ENCODE results near the gene DCC. TPM values are rescaled to one million over a fixed set of nuclear protein-coding genes. Genes with fewer than 3 reads are reported as not detected.

Gene DCC
- total and polyA plus RNA-seq, 2 donors (not counting 1 experiment from before 2014, with no cell fraction given): not detected

DNA sequence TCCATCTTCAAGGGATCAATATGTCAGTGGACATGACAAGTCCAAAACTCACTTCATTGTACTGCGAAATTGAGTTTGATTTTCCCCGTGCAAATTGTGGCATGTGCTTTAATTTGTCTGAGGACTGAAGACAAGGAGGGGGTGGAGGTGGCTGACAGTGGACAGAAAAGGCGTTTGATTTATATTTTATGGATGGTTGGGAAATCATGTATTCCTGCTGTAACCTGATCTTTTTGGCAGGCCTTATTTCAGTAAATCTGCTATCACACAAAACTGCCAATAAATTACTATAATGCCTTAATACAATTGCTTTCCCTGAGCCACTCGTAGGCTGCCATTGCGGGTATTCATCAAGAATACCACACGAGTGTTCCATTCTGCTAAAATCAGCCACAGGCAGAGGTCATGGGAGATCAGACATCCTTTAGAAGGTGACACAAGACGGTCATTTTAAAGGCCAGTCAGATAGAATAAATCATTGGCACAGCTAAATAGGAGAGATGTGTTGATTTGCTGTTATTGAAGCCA, 1164.0 kb downstream of the DCC start:
- POLR2A ChIA-PET: no interaction called here
- Mint-ChIP-seq H3K4me3 (no peak overlapping the region), H3K9me3 (ENCODE audit: insufficient read depth) (peaks cover 3% of the 10 kb centered on the region), H3K27ac (no peak overlapping the region), H3K27me3 (no peaks in the 10 kb centered on the region), H3K4me1 (no peaks in the 10 kb centered on the region)
- no peaks in the 10 kb centered on the region for H4K20me1 ChIP-seq (ENCODE audit: control insufficient read depth, insufficient read depth, low read length, poor library complexity, severe bottlenecking)
- H3K9ac ChIP-seq (ENCODE audit: low read length): no peak overlapping the region
- no peak for ATAC-seq (ENCODE audit: low read depth)
- no peak overlapping the region for H3K4me3 ChIP-seq (ENCODE audit: control extremely low read depth in 1 of 5, extremely low read depth in 1 of 5, insufficient read depth in 1 of 5, low read depth in 2 of 5, low read length in 4 of 5)
- no peaks in the 10 kb centered on the region for H3K27me3 ChIP-seq (replicated peaks in 1 of 4; ENCODE audit: control extremely low read depth in 1 of 4, control insufficient read depth in 3 of 4, insufficient read depth in 4 of 4, low read length in 3 of 4)
- WGBS (ENCODE audit: insufficient coverage): 88% methylated on average over 5 of the region's 7 CpGs
- H3K27ac ChIP-seq (ENCODE audit: low read length in 2 of 2): no peak overlapping the region
- intact Hi-C loops (cut with micrococcal nuclease): no loop called here
- no peaks in the 10 kb centered on the region for H3K36me3 ChIP-seq (replicated peaks in 1 of 2; ENCODE audit: control extremely low read depth in 1 of 2, control insufficient read depth in 1 of 2, extremely low read depth in 1 of 2, insufficient read depth in 2 of 2, low read length in 1 of 2)
- CTCF ChIA-PET: no interaction called here
- no peak overlapping the region for H2AFZ ChIP-seq (ENCODE audit: insufficient read depth, low read depth, low read length, poor library complexity, severe bottlenecking)
- no peak for DNase-seq
- no peaks in the 10 kb centered on the region for H3K9me3 ChIP-seq (ENCODE audit: control extremely low read depth in 1 of 3, control insufficient read depth in 2 of 3, insufficient read depth in 1 of 3, low read length in 2 of 3)
- H3K4me2 ChIP-seq (replicated peaks; ENCODE audit: low read depth, low read length, poor library complexity, severe bottlenecking): no peak overlapping the region
- TF ChIP-seq EZH2 (IDR thresholded peaks at IDR 0.05; ENCODE audit: borderline replicate concordance, insufficient read depth, low read depth, low read length, poor library complexity, severe bottlenecking): no peak
- TF ChIP-seq, protein P1, sequence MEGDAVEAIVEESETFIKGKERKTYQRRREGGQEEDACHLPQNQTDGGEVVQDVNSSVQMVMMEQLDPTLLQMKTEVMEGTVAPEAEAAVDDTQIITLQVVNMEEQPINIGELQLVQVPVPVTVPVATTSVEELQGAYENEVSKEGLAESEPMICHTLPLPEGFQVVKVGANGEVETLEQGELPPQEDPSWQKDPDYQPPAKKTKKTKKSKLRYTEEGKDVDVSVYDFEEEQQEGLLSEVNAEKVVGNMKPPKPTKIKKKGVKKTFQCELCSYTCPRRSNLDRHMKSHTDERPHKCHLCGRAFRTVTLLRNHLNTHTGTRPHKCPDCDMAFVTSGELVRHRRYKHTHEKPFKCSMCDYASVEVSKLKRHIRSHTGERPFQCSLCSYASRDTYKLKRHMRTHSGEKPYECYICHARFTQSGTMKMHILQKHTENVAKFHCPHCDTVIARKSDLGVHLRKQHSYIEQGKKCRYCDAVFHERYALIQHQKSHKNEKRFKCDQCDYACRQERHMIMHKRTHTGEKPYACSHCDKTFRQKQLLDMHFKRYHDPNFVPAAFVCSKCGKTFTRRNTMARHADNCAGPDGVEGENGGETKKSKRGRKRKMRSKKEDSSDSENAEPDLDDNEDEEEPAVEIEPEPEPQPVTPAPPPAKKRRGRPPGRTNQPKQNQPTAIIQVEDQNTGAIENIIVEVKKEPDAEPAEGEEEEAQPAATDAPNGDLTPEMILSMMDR (IDR thresholded peaks at IDR 0.05): no peak
- H3K79me2 ChIP-seq (ENCODE audit: control insufficient read depth, insufficient read depth, low read length): no peaks in the 10 kb centered on the region
- H3K4me1 ChIP-seq (ENCODE audit: control insufficient read depth in 2 of 2, insufficient read depth in 2 of 2, low read length in 2 of 2): no peaks in the 10 kb centered on the region

DNA sequence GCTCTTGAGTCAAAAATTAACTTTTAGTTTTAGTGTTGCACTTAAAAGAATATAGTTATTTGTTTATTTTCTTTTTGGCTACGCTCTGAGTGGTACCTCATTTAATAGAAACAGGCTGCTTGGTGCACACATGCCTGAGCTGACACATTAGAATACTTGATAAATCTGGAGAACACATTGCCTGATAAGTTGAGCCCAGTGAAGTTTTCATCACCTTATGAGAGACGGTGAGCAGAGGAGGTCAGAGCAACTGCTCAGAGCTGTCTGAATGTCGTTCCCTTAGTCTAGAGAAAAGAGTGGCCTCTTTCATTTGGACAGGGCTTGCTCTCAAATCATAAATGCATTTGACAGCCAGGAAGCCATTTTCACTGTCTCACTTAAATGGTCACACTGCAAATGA, 1168.5 kb downstream of the DCC start:
- Mint-ChIP-seq H3K27ac (no peak overlapping the region), H3K4me1 (no peaks in the 10 kb centered on the region), H3K9me3 (ENCODE audit: insufficient read depth) (no peaks in the 10 kb centered on the region), H3K4me3 (no peak overlapping the region), H3K27me3 (no peaks in the 10 kb centered on the region)
- no peaks in the 10 kb centered on the region for H3K9me3 ChIP-seq (ENCODE audit: control extremely low read depth in 1 of 3, control insufficient read depth in 2 of 3, insufficient read depth in 1 of 3, low read length in 2 of 3)
- ChIA-PET POLR2A (no interaction called here), CTCF (no interaction called here)
- no peak for ATAC-seq (ENCODE audit: low read depth)
- H3K4me3 ChIP-seq (ENCODE audit: control extremely low read depth in 1 of 5, extremely low read depth in 1 of 5, insufficient read depth in 1 of 5, low read depth in 2 of 5, low read length in 4 of 5): no peak overlapping the region
- H3K4me2 ChIP-seq (replicated peaks; ENCODE audit: low read depth, low read length, poor library complexity, severe bottlenecking): no peak overlapping the region
- 68% methylated on average over 3 of the region's 3 CpGs for WGBS (ENCODE audit: insufficient coverage)
- intact Hi-C loops (cut with micrococcal nuclease): no loop called here
- TF ChIP-seq, protein P1 (IDR thresholded peaks at IDR 0.05): no peak
- no peak for TF ChIP-seq EZH2 (IDR thresholded peaks at IDR 0.05; ENCODE audit: borderline replicate concordance, insufficient read depth, low read depth, low read length, poor library complexity, severe bottlenecking)
- H3K4me1 ChIP-seq (ENCODE audit: control insufficient read depth in 2 of 2, insufficient read depth in 2 of 2, low read length in 2 of 2): no peaks in the 10 kb centered on the region
- no peaks in the 10 kb centered on the region for H3K79me2 ChIP-seq (ENCODE audit: control insufficient read depth, insufficient read depth, low read length)
- no peak overlapping the region for H2AFZ ChIP-seq (ENCODE audit: insufficient read depth, low read depth, low read length, poor library complexity, severe bottlenecking)
- H3K36me3 ChIP-seq (replicated peaks in 1 of 2; ENCODE audit: control extremely low read depth in 1 of 2, control insufficient read depth in 1 of 2, extremely low read depth in 1 of 2, insufficient read depth in 2 of 2, low read length in 1 of 2): no peaks in the 10 kb centered on the region
- H3K27me3 ChIP-seq (replicated peaks in 1 of 4; ENCODE audit: control extremely low read depth in 1 of 4, control insufficient read depth in 3 of 4, insufficient read depth in 4 of 4, low read length in 3 of 4): no peaks in the 10 kb centered on the region
- no peaks in the 10 kb centered on the region for H4K20me1 ChIP-seq (ENCODE audit: control insufficient read depth, insufficient read depth, low read length, poor library complexity, severe bottlenecking)
- no peak overlapping the region for H3K27ac ChIP-seq (ENCODE audit: low read length in 2 of 2)
- no peak for DNase-seq
- no peak overlapping the region for H3K9ac ChIP-seq (ENCODE audit: low read length)

Measured in B cell (primary cell).